Keratinocyte (primary cell): Measurements from ENCODE around the gene SP140.

Source experiments
- CTCF ChIP-seq, 3 experiments: IDR thresholded peaks in 1 of 3; conservative IDR thresholded peaks in 1 of 3; optimal IDR thresholded peaks in 1 of 3; 2 replicates in 2 of 3; 3 replicates in 1 of 3; pipeline versions ENCODE3 to v1.5.1; 2011; ENCODE audit warnings: low read length in 3 of 3, mild to moderate bottlenecking in 3 of 3, moderate library complexity in 2 of 3, control low read depth in 1 of 3, inconsistent platforms in 1 of 3; ENCODE audit not compliant: insufficient read depth in 2 of 3; ENCODE audit errors: extremely low read depth in 1 of 3
- EZH2 ChIP-seq: IDR thresholded peaks from one replicate; pipeline ENCODE4 v1.6.1; 2012; ENCODE audit warnings: inconsistent platforms, mild to moderate bottlenecking, low read length, moderate library complexity

GRCh38 chr2:230335864-230336506 is 110.4 kb downstream of the SP140 start:
- TF ChIP-seq CTCF (optimal IDR thresholded peaks at IDR 0.05 in 1 of 3, IDR thresholded peaks at IDR 0.05 in 1 of 3, conservative IDR thresholded peaks at IDR 0.05 in 1 of 3; ENCODE audit: extremely low read depth in 1 of 3, insufficient read depth in 2 of 3, low read length in 3 of 3), result no peak
- TF ChIP-seq EZH2, result no peak
